Psoas muscle (tissue), 8 donors: ENCODE results near the gene FOXP4. TPM values are rescaled to one million over a fixed set of nuclear protein-coding genes. Genes with fewer than 3 reads are reported as not detected.

Experiments used
- ATAC-seq, 4 donors: fragments of 200-7000 bp; cut with Tn5 transposase; one replicate each; pipeline ENCODE4 v1.9.1; 2020; ENCODE audit warnings: moderate library complexity in 3 of 4, mild to moderate bottlenecking in 2 of 4
- DNase-seq, 2 donors: peaks; one replicate each; pipeline ENCODE4 v3.0.0-alpha.2; 2020
- H3K27ac ChIP-seq: fragments of 200-600 bp; one replicate; pipeline ENCODE4 v1.8.0; 2022
- H3K27me3 ChIP-seq, 3 donors: fragments of 200-600 bp in 1 of 3; one replicate each; pipeline versions ENCODE4 v1.6.1 to v1.8.0; 2013 to 2022; ENCODE audit warnings: low read length in 2 of 3, mild to moderate bottlenecking in 2 of 3, moderate library complexity in 1 of 3; ENCODE audit not compliant: insufficient read depth in 3 of 3
- H3K36me3 ChIP-seq, 2 donors: fragments of 200-600 bp in 1 of 2; one replicate each; pipeline versions ENCODE4 v1.6.1 to v1.8.0; 2013 to 2022; ENCODE audit warnings: low read depth in 1 of 2, mild to moderate bottlenecking in 1 of 2, moderate library complexity in 1 of 2; ENCODE audit not compliant: insufficient read depth in 1 of 2
- H3K4me1 ChIP-seq: fragments of 200-600 bp; one replicate; pipeline ENCODE4 v1.8.0; 2022
- H3K4me3 ChIP-seq: fragments of 200-600 bp; one replicate; pipeline ENCODE4 v1.8.0; 2022; ENCODE audit warnings: mild to moderate bottlenecking
- H3K9me3 ChIP-seq: fragments of 200-600 bp; one replicate; pipeline ENCODE4 v1.8.0; 2022
- CTCF ChIP-seq: fragments of 200-600 bp; IDR thresholded peaks from one replicate; pipeline ENCODE4 v1.8.0; 2022; ENCODE audit warnings: antibody characterized with exemption
- WGBS, 3 donors: extraction: QIAGEN DNeasy Blood & Tissue Kit; methylation state at CpG; one replicate each; pipeline versions ENCODE4 v1.1.6 to v1.1.7; 2013; 5-methylcytosine and 5-hydroxymethylcytosine counted together
- intact Hi-C, 2 donors: fragments of 100-400 bp; cut with DNase I; formaldehyde crosslinking; loops; one replicate each; pipeline versions ENCODE4 v1.11.0 to v1.14.2; 2022
- polyA plus RNA-seq, 3 donors: library from polyadenylated mRNA; stranded (reverse); fragments of 200-250 nt; gene quantifications; one replicate each; pipeline ENCODE4 v1.2.3, GENCODE V29; 2013
- total RNA-seq, 4 donors: library from RNA; stranded (reverse); fragmentation: NEBNext Ultra II Directional in 2 of 4; extraction: Animal tissue kit (Norgen Biotek cat#: 25700) in 2 of 4; gene quantifications; one replicate each; pipeline versions ENCODE4 v1.2.1 to v1.2.4, GENCODE V29; 2021 to 2023
- donor health status: healthy with polysubstance abuse.
- donor health status: DM: no; HTN: no; CAD: no; lungs with moderate emphysema.
- donor health status: Bipolar disorder and iron deficiency.
- donor health status: healthy.
- donor health status: DM: yes; HTN: yes; CAD: no.
- donor health status: DM: no; HTN: no; CAD: no.
- donor health status: DM: no; HTN: no; CAD: no.
- donor health status: DM: yes; HTN: yes; CAD: no.

Gene FOXP4
- total and polyA plus RNA-seq, 7 donors, result 4.6 to 12.2 (median 7.5) TPM

- Histone ChIP-seq H3K27ac (no peak overlapping the region), H3K4me3 (no peak overlapping the region), H3K27me3 (no peaks in the 10 kb centered on the region), H3K9me3 (no peaks in the 10 kb centered on the region), H3K4me1 (no peaks in the 10 kb centered on the region), H3K36me3 (peaks cover 0 to 62% of the 10 kb centered on the region in 2 donors)
- 87 to 97% (median 92%) methylated on average over 15 of the region's 15 CpGs for WGBS, 3 donors
- DNase-seq (no peak), ATAC-seq (no peak)
- intact Hi-C loops, result loop anchor here in 1 of 2 donors (5.0 kb wide), 1 partner anchor 227 kb away; no protein-coding TSS in a partner anchor
- no peak for TF ChIP-seq CTCF
Observed at GRCh38 chr6:41594766-41595165, 48.6 kb downstream of the FOXP4 start.

- no peaks in the 10 kb centered on the region for H3K27me3 ChIP-seq
- no peaks in the 10 kb centered on the region for H3K9me3 ChIP-seq
- H3K4me3 ChIP-seq, result no peak overlapping the region
- H3K27ac ChIP-seq, result no peak overlapping the region
- no peak for TF ChIP-seq CTCF
- DNase-seq (no peak), ATAC-seq (no peak)
- H3K4me1 ChIP-seq, result no peaks in the 10 kb centered on the region
- 86 to 91% (median 89%) methylated on average over 5 to 6 of the region's 6 CpGs for whole genome bisulfite sequencing, 3 donors
- intact Hi-C loops, result no loop called here
- peaks cover 0 to 58% of the 10 kb centered on the region in 2 donors for H3K36me3 ChIP-seq
Observed at GRCh38 chr6:41595166-41595565, 49.0 kb downstream of the FOXP4 start.

GRCh38 chr6:41596096-41596685 lies 50.0 kb downstream of the FOXP4 start:
- no peak overlapping the region for H3K27ac ChIP-seq
- intact Hi-C loops, result no loop called here
- no peak for TF ChIP-seq CTCF
- H3K4me3 ChIP-seq, result no peak overlapping the region
- no peak for ATAC-seq
- WGBS, 3 donors, result 88 to 90% (median 88%) methylated on average over 10 of the region's 10 CpGs
- H3K9me3 ChIP-seq, result no peaks in the 10 kb centered on the region
- peak in 1 of 2 donors; percentile 22 for DNase-seq
- H3K36me3 ChIP-seq, result peaks cover 0 to 48% of the 10 kb centered on the region in 2 donors
- H3K4me1 ChIP-seq, result no peaks in the 10 kb centered on the region
- no peaks in the 10 kb centered on the region for H3K27me3 ChIP-seq

- Histone ChIP-seq H3K4me3 (no peak overlapping the region), H3K27me3 (no peaks in the 10 kb centered on the region), H3K4me1 (no peaks in the 10 kb centered on the region), H3K9me3 (no peaks in the 10 kb centered on the region), H3K36me3 (peaks cover 0 to 43% of the 10 kb centered on the region in 2 donors), H3K27ac (no peak overlapping the region)
- 92 to 93% (median 93%) methylated on average over 11 of the region's 11 CpGs for WGBS, 3 donors
- ATAC-seq (no peak), DNase-seq (peak in 1 of 2 donors; percentile 32)
- intact Hi-C loops, result no loop called here
- TF ChIP-seq CTCF, result no peak
Observed at GRCh38 chr6:41596807-41597206, 50.6 kb downstream of the FOXP4 start.
